Heart left ventricle (tissue), 16 donors: Measurements from ENCODE around the gene SHISA5. TPM values are rescaled to one million over a fixed set of nuclear protein-coding genes. Genes with fewer than 3 reads are reported as not detected.

ENCODE experiments used
- ATAC-seq, 4 donors: fragments of 200-7000 bp; cut with Tn5 transposase; one replicate each; pipeline ENCODE4 v1.9.1; 2020 to 2022; ENCODE audit warnings: moderate library complexity in 4 of 4, mild to moderate bottlenecking in 3 of 4, moderate number of reproducible peaks in 1 of 4
- DNase-seq, 5 donors: peaks; one replicate each; pipeline ENCODE4 v3.0.0-alpha.2; 2020
- H3K27ac ChIP-seq, 12 donors: fragments of 200-600 bp; sonication (generic) in 4 of 12; one replicate each; pipeline versions ENCODE4 v1.5.0 to v1.8.0; 2016 to 2022; ENCODE audit warnings: mild to moderate bottlenecking in 2 of 12
- H3K27me3 ChIP-seq, 9 donors: fragments of 200-600 bp; sonication (generic) in 2 of 9; one replicate each; pipeline versions ENCODE4 v1.5.1 to v1.8.0; 2016 to 2022; ENCODE audit warnings: mild to moderate bottlenecking in 3 of 9
- H3K36me3 ChIP-seq, 9 donors: fragments of 200-600 bp; sonication (generic) in 2 of 9; one replicate each; pipeline versions ENCODE4 v1.5.0 to v1.8.0; 2018 to 2022; ENCODE audit warnings: mild to moderate bottlenecking in 2 of 9
- H3K4me1 ChIP-seq, 12 donors: fragments of 200-600 bp; sonication (generic) in 4 of 12; one replicate each; pipeline versions ENCODE4 v1.5.0 to v1.8.0; 2016 to 2022; ENCODE audit warnings: mild to moderate bottlenecking in 3 of 12
- H3K4me3 ChIP-seq, 12 donors: fragments of 200-600 bp; sonication (generic) in 4 of 12; one replicate each; pipeline versions ENCODE4 v1.5.0 to v1.8.0; 2017 to 2022; ENCODE audit warnings: mild to moderate bottlenecking in 9 of 12, moderate library complexity in 4 of 12
- H3K9me3 ChIP-seq, 12 donors: fragments of 200-600 bp; sonication (generic) in 4 of 12; one replicate each; pipeline versions ENCODE4 v1.5.0 to v1.8.0; 2016 to 2022; ENCODE audit warnings: mild to moderate bottlenecking in 1 of 12
- POLR2A ChIP-seq, 2 donors: fragments of 450-650 bp; IDR thresholded peaks; one replicate each; pipeline ENCODE4 v1.6.1; 2017; ENCODE audit warnings: antibody characterized with exemption in 2 of 2, mild to moderate bottlenecking in 2 of 2, moderate library complexity in 2 of 2
- WGBS, 4 donors: extraction: QIAGEN DNeasy Blood & Tissue Kit in 2 of 4; methylation state at CpG; one replicate each; pipeline versions ENCODE4 v1.1.5 to v1.1.7; 2013 to 2018; 5-methylcytosine and 5-hydroxymethylcytosine counted together
- intact Hi-C, 10 donors: fragments of 100-400 bp; cut with DNase I; formaldehyde crosslinking; loops; one replicate each; pipeline versions ENCODE4 v1.11.1 to v1.14.2; 2022
- polyA plus RNA-seq, 2 donors: library from polyadenylated mRNA; stranded (reverse); fragments of 200-250 nt; gene quantifications; one replicate each; pipeline ENCODE4 v1.2.3, GENCODE V29; 2013
- total RNA-seq, 9 donors: library from RNA; depleted of rRNA in 2 of 9; stranded (reverse); fragments of >200 nt in 2 of 9; fragmentation: NEBNext Ultra II Directional in 3 of 9; extraction: Animal tissue kit (Norgen Biotek cat#: 25700) in 3 of 9; gene quantifications; one replicate each; pipeline versions ENCODE4 v1.1.0 to v1.2.4, GENCODE V29; 2016 to 2023
- TF ChIP-seq, protein P1 (sequence below), 12 donors: fragments of 200-600 bp; sonication (generic) in 4 of 12; IDR thresholded peaks; one replicate each; pipeline versions ENCODE4 v1.5.0 to v1.8.0; 2018 to 2022; ENCODE audit warnings: antibody characterized with exemption in 12 of 12, mild to moderate bottlenecking in 5 of 12
- donor health status: ischemic (EF 13 %, LVEDD 7.1; RV severe dilation, severe dysfunction).
- donor health status: healthy with polysubstance abuse.
- donor health status: DM: no; HTN: yes; CAD: no.
- donor health status: DM: no; HTN: no; CAD: no.
- donor health status: ischemic (EF 25% LVEDD 6.9; RV normal size, moderate dysfunction).
- donor health status: ischemic (EF 25% LVEDD 5.7; RV mildly dilated, moderate dysfunction).
- donor health status: healthy.
- donor health status: DM: yes; HTN: yes; CAD: no.
- donor health status: ischemic (EF 35%, LVEDD 5.7; RV mildly dilated, moderate dysfunction).
- donor health status: nonischemic (EF 11% LVEDD 7.7; RV severe dilation, severe dysfunction).
- donor health status: DM: yes; HTN: yes; CAD: no.
- donor health status: PGD.
- donor health status: ischemic (EF 29% LVEDD 5.4; RV normal size, mild dysfunction).
- donor health status: nonischemic (EF 23%, LVEDD 6.1; RV moderate dilation, normal function).

The SHISA5 gene
- total and polyA plus RNA-seq, 11 donors: 25.8 to 124 (median 54.6) TPM

DNA sequence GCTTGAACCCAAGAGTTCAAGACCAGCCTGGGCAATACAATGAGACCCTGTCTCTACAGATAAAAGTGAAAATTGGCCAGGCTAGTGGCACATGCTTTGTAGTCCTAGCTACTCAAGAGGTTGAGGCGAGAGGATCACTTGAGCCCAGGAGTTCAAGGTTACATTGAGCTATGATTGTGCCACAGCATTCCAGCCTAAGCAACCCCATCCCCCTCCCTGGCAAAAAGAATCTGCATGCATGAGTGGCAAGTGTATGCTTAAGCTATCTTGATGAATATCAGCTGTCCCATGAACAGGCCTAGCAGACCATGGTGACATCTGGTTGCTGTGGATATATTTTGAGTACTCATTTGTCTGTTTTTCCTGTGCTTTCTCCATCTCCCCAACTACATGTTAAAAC lies 52.7 kb downstream of the SHISA5 start:
- Histone ChIP-seq H3K36me3 (peaks cover 0 to 62% (median 52%) of the 10 kb centered on the region in 9 donors), H3K4me3 (no peak overlapping the region), H3K4me1 (peaks cover 4 to 14% (median 10%) of the 10 kb centered on the region in 12 donors), H3K27ac (no peak overlapping the region), H3K27me3 (no peaks in the 10 kb centered on the region), H3K9me3 (no peaks in the 10 kb centered on the region)
- 43 to 56% (median 52%) methylated on average over 1 of the region's 1 CpG for WGBS, 4 donors
- DNase-seq (no peak), ATAC-seq (no peak)
- intact Hi-C loops: no loop called here
- TF ChIP-seq POLR2A (IDR thresholded peaks at IDR 0.05): no peak
- TF ChIP-seq, protein P1, sequence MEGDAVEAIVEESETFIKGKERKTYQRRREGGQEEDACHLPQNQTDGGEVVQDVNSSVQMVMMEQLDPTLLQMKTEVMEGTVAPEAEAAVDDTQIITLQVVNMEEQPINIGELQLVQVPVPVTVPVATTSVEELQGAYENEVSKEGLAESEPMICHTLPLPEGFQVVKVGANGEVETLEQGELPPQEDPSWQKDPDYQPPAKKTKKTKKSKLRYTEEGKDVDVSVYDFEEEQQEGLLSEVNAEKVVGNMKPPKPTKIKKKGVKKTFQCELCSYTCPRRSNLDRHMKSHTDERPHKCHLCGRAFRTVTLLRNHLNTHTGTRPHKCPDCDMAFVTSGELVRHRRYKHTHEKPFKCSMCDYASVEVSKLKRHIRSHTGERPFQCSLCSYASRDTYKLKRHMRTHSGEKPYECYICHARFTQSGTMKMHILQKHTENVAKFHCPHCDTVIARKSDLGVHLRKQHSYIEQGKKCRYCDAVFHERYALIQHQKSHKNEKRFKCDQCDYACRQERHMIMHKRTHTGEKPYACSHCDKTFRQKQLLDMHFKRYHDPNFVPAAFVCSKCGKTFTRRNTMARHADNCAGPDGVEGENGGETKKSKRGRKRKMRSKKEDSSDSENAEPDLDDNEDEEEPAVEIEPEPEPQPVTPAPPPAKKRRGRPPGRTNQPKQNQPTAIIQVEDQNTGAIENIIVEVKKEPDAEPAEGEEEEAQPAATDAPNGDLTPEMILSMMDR (IDR thresholded peaks at IDR 0.05): no peak

DNA sequence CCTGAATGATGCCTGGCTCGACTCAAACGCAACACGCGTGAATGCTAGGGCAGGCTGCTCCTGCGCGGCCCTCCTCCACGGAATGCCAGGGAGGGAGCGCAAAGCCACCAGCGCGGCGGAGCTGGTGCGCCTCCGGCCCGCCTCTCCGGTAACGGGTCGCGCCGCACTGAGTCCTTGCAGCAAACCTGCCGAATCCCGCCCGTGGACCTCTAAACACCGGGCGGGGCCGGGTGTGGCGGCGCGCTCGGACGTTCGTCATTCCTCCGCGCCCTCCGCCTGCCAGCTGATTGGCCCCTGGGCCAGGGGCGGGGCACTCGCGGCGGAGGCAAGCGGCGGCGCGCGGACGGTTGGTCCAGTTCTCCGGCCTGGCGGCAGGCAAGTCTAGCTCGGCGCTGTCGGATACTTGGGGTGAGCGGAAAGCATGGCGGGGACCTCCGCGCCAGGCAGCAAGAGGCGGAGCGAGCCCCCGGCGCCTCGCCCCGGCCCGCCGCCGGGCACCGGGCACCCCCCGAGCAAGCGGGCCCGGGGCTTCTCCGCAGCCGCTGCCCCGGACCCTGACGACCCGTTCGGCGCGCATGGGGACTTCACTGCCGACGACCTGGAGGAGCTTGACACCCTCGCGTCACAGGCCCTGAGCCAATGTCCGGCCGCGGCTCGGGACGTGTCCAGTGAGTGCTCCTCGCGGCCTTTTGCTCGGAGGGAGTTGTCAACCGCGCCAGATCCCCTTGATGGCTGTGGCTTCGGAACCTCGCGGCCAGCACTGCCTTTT lies 57.4 kb downstream of the SHISA5 start, which contains the start of gene ATRIP:
Gene ATRIP (plus strand): TSS at position 313 of the 769 bp plus-strand sequence. CDS start 109 bp downstream, at position 422.
- Histone ChIP-seq H3K36me3 (peaks cover 0 to 51% (median 36%) of the 10 kb centered on the region in 9 donors), H3K27me3 (no peaks in the 10 kb centered on the region), H3K4me3 (peak within 1 kb of the TSS; percentile 60 to 98 (median 84)), H3K4me1 (peaks cover 4 to 31% (median 23%) of the 10 kb centered on the region in 12 donors), H3K9me3 (no peaks in the 10 kb centered on the region), H3K27ac (peak within 1 kb of the TSS; percentile 49 to 94 (median 88))
- ATAC-seq: peak; percentile 95 to 99 (median 99)
- intact Hi-C loops: loop anchor here in 2 of 10 donors (5.0 kb wide), 3 partner anchors 101 to 241 kb away; partner anchors contain the start of genes NCKIPSD (in 1 of the 2) and PFKFB4 (in 1 of the 2)
- TF ChIP-seq POLR2A (IDR thresholded peaks at IDR 0.05): peak; percentile 90 to 98
- TF ChIP-seq, protein P1 (IDR thresholded peaks at IDR 0.05): peak in 3 of 12 donors; percentile 8 to 40 (median 9)
- peak; percentile 91 to 96 (median 93) for DNase-seq
- 0% methylated on average over 20 to 91 of the region's 91 CpGs for WGBS, 4 donors

DNA sequence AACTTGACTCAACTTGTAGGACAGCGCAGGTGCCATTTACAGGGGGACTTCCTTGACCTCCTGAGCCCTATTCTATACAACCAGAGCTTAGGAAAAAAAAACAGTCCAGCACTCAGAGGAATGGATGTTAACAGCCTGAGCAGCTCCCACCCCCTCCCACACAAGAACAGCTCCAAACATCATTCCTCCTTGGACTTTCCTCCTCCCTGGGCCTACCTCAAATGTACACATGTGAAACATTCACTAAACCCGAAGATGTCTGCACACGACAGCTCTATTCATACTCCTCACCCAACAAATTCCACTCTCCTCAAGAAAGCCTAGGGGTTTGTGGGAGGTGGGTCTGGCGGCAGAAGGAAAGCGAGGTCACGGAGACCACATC lies 57.9 kb downstream of the SHISA5 start:
- H3K4me1 ChIP-seq: peaks cover 4 to 37% (median 28%) of the 10 kb centered on the region in 12 donors
- no peaks in the 10 kb centered on the region for H3K27me3 ChIP-seq
- no peak for ATAC-seq
- no peak for DNase-seq
- 12 to 16% (median 14%) methylated on average over 5 to 6 of the region's 6 CpGs for WGBS, 4 donors
- peak overlapping the region; percentile 49 to 94 (median 88) for H3K27ac ChIP-seq
- H3K4me3 ChIP-seq: peak overlapping the region; percentile 60 to 98 (median 84)
- intact Hi-C loops: loop anchor here in 2 of 10 donors (5.0 kb wide), 3 partner anchors 101 to 241 kb away; partner anchors contain the start of genes NCKIPSD (in 1 of the 2) and PFKFB4 (in 1 of the 2)
- TF ChIP-seq POLR2A (IDR thresholded peaks at IDR 0.05): no peak
- TF ChIP-seq, protein P1 (IDR thresholded peaks at IDR 0.05): no peak
- no peaks in the 10 kb centered on the region for H3K9me3 ChIP-seq
- peaks cover 0 to 51% (median 33%) of the 10 kb centered on the region in 9 donors for H3K36me3 ChIP-seq
